Esophagus muscularis mucosa (tissue), 3 donors: ENCODE data around the gene ATG2B.

Experiments
- CTCF ChIP-seq, 3 experiments: fragments of 200-600 bp in 2 of 3; fragments of 450-650 bp in 1 of 3; sonication (generic) in 2 of 3; IDR thresholded peaks; one replicate each; pipeline ENCODE4 v1.5.1; 2017 to 2019; ENCODE audit warnings: antibody characterized with exemption in 3 of 3, mild to moderate bottlenecking in 2 of 3, moderate library complexity in 1 of 3
- POLR2A ChIP-seq: fragments of 450-650 bp; IDR thresholded peaks from one replicate; pipeline ENCODE4 v1.6.1; 2017; ENCODE audit warnings: antibody characterized with exemption, moderate library complexity, mild to moderate bottlenecking, low read depth
- POLR2AphosphoS5 ChIP-seq, 2 donors: sonication (generic); formaldehyde crosslinking; IDR thresholded peaks; one replicate each; pipeline ENCODE4 v1.6.1; 2017; ENCODE audit warnings: antibody characterized with exemption in 2 of 2

GRCh38 chr14:96231526-96232130 lies 131.5 kb downstream of the ATG2B start:
- TF ChIP-seq POLR2A (no peak), POLR2AphosphoS5 (IDR thresholded peaks at IDR 0.05) (no peak), CTCF (IDR thresholded peaks at IDR 0.05) (no peak)
